H1 (cell line): ENCODE measurements around the gene SUSD6. TPM values are rescaled to one million over a fixed set of nuclear protein-coding genes. Genes with fewer than 3 reads are reported as not detected.

ENCODE experiments used
- CTCF ChIA-PET: fragments of 300-600 bp; sonication (Branson Sonifier 250); formaldehyde crosslinking; loops from one replicate; lab custom pipeline; 2021; ENCODE audit not compliant: partially characterized antibody; lab: Charles Lee
- POLR2A ChIA-PET: fragments of 300-600 bp; sonication (Branson Sonifier 250); formaldehyde crosslinking; loops from one replicate; lab custom pipeline; 2021; ENCODE audit warnings: inconsistent platforms; ENCODE audit not compliant: partially characterized antibody; lab: Charles Lee
- DNase-seq, 2 experiments: peaks; one replicate each; pipeline versions ENCODE4 v3.0.0 to v3.0.0-alpha.2; 2010 to 2022; ENCODE audit warnings: low spot score in 2 of 2, low read depth in 1 of 2, mixed read lengths in 1 of 2
- FAIRE-seq: peaks from 2 replicates; lab custom pipeline; 2011; peaks lifted over from hg19 to GRCh38; lab: Jason Lieb, UNC
- H2AFZ ChIP-seq: 2 replicates; pipeline ENCODE4 v1.8.1; 2012; ENCODE audit warnings: low read length, inconsistent platforms
- H2AK5ac ChIP-seq: 2 replicates; pipeline ENCODE4 v1.6.1; 2013; ENCODE audit warnings: low read depth, low read length
- H2BK120ac ChIP-seq: replicated peaks from 2 replicates; pipeline ENCODE3; 2013; ENCODE audit warnings: low read depth, low read length, inconsistent platforms
- H2BK12ac ChIP-seq: 2 replicates; pipeline ENCODE4 v1.6.1; 2013; ENCODE audit warnings: low read depth, low read length
- H2BK15ac ChIP-seq: 2 replicates; pipeline ENCODE4 v1.6.1; 2013; ENCODE audit warnings: low read length
- H2BK20ac ChIP-seq: 2 replicates; pipeline ENCODE4 v1.6.1; 2013; ENCODE audit warnings: low read length
- H2BK5ac ChIP-seq: 2 replicates; pipeline ENCODE4 v1.6.1; 2013; ENCODE audit warnings: low read depth, low read length
- H3K14ac ChIP-seq: 2 replicates; pipeline ENCODE4 v1.6.1; 2013; ENCODE audit warnings: inconsistent platforms; ENCODE audit not compliant: insufficient read length
- H3K18ac ChIP-seq: 2 replicates; pipeline ENCODE4 v1.6.1; 2013; ENCODE audit warnings: low read length; ENCODE audit errors: extremely low read depth
- H3K23ac ChIP-seq: 2 replicates; pipeline ENCODE4 v1.6.1; 2013; ENCODE audit warnings: inconsistent platforms; ENCODE audit not compliant: insufficient read length
- H3K23me2 ChIP-seq: 2 replicates; pipeline ENCODE4 v1.6.1; 2013; ENCODE audit warnings: low read depth, low read length
- H3K27ac ChIP-seq: 2 replicates; pipeline ENCODE4 v1.6.1; 2011; ENCODE audit warnings: low read depth, low read length, inconsistent platforms
- H3K27me3 ChIP-seq, 4 experiments: replicated peaks in 1 of 4; 1 replicate in 1 of 4; 2 replicates in 3 of 4; pipeline versions ENCODE4 v1.6.1 to v1.8.1; 2011 to 2013; ENCODE audit warnings: low read length in 3 of 4, mild to moderate bottlenecking in 3 of 4, inconsistent platforms in 2 of 4, mixed read lengths in 2 of 4, moderate library complexity in 1 of 4; ENCODE audit not compliant: control insufficient read depth in 3 of 4, insufficient read depth in 3 of 4; ENCODE audit errors: extremely low read depth in 1 of 4
- H3K36me3 ChIP-seq, 4 experiments: 2 replicates each; pipeline versions ENCODE4 v1.6.1 to v1.8.1; 2011 to 2013; ENCODE audit warnings: mild to moderate bottlenecking in 4 of 4, low read length in 3 of 4, moderate library complexity in 2 of 4, control low read depth in 1 of 4, inconsistent platforms in 1 of 4; ENCODE audit not compliant: insufficient read depth in 4 of 4, control insufficient read depth in 2 of 4
- H3K4ac ChIP-seq: replicated peaks from 2 replicates; pipeline ENCODE3; 2013; ENCODE audit warnings: low read length, low read depth, mixed read lengths, inconsistent platforms; ENCODE audit not compliant: insufficient read length
- H3K4me1 ChIP-seq, 4 experiments: replicated peaks in 1 of 4; 1 replicate in 1 of 4; 2 replicates in 3 of 4; pipeline versions ENCODE4 v1.6.1 to v1.8.1; 2011 to 2013; ENCODE audit warnings: low read length in 3 of 4, inconsistent platforms in 2 of 4, mixed read lengths in 1 of 4; ENCODE audit not compliant: insufficient read depth in 4 of 4, control insufficient read depth in 3 of 4
- H3K4me2 ChIP-seq, 2 experiments: 2 replicates each; pipeline versions ENCODE4 v1.6.1 to v1.8.1; 2011 to 2013; ENCODE audit warnings: low read depth in 2 of 2, low read length in 2 of 2, control low read depth in 1 of 2, inconsistent platforms in 1 of 2, mild to moderate bottlenecking in 1 of 2; ENCODE audit not compliant: insufficient read depth in 1 of 2
- H3K4me3 ChIP-seq, 4 experiments: fragments of 200-600, 300-600 bp in 1 of 4; sonication (generic), shearing (Covaris generic), sonication (Bioruptor Twin) in 1 of 4; 2 replicates each; pipeline versions ENCODE4 v1.5.1 to v1.8.1; 2011 to 2016; ENCODE audit warnings: low read length in 4 of 4, low read depth in 3 of 4, control low read depth in 2 of 4, inconsistent platforms in 2 of 4, mild to moderate bottlenecking in 2 of 4, mixed read lengths in 1 of 4, moderate library complexity in 1 of 4; ENCODE audit not compliant: insufficient read depth in 2 of 4; ENCODE audit errors: extremely low read depth in 1 of 4
- H3K56ac ChIP-seq: replicated peaks from 2 replicates; pipeline ENCODE3; 2013; ENCODE audit warnings: low read depth, mild to moderate bottlenecking, mixed read lengths, low read length, inconsistent platforms; ENCODE audit not compliant: insufficient read length
- H3K79me1 ChIP-seq: 2 replicates; pipeline ENCODE4 v1.6.1; 2013; ENCODE audit warnings: low read depth, low read length, control low read depth
- H3K79me2 ChIP-seq, 2 experiments: 2 replicates each; pipeline versions ENCODE4 v1.6.1 to v1.8.1; 2012 to 2013; ENCODE audit warnings: low read length in 2 of 2, mild to moderate bottlenecking in 2 of 2, inconsistent platforms in 1 of 2; ENCODE audit not compliant: insufficient read depth in 2 of 2, control insufficient read depth in 1 of 2
- H3K9ac ChIP-seq, 4 experiments: replicated peaks in 1 of 4; 1 replicate in 1 of 4; 2 replicates in 3 of 4; pipeline versions ENCODE4 v1.6.1 to v1.8.1; 2011 to 2013; ENCODE audit warnings: low read depth in 3 of 4, low read length in 3 of 4, control low read depth in 2 of 4, mild to moderate bottlenecking in 2 of 4, moderate library complexity in 2 of 4, inconsistent platforms in 1 of 4; ENCODE audit errors: extremely low read depth in 1 of 4
- H3K9me3 ChIP-seq, 2 experiments: 2 replicates each; pipeline versions ENCODE4 v1.6.1 to v1.8.1; 2012 to 2013; ENCODE audit warnings: mild to moderate bottlenecking in 2 of 2, moderate library complexity in 2 of 2, control low read depth in 1 of 2, inconsistent platforms in 1 of 2, low read depth in 1 of 2, low read length in 1 of 2, mixed read lengths in 1 of 2; ENCODE audit not compliant: insufficient read depth in 2 of 2
- H4K20me1 ChIP-seq, 2 experiments: replicated peaks in 1 of 2; 2 replicates each; pipeline versions ENCODE3 to v1.8.1; 2011 to 2013; ENCODE audit warnings: inconsistent platforms in 2 of 2, low read length in 2 of 2, mild to moderate bottlenecking in 1 of 2; ENCODE audit not compliant: insufficient read depth in 2 of 2, control insufficient read depth in 1 of 2
- H4K5ac ChIP-seq: 2 replicates; pipeline ENCODE4 v1.6.1; 2013; ENCODE audit warnings: low read length, low read depth, mixed read lengths, inconsistent platforms; ENCODE audit not compliant: insufficient read length
- H4K8ac ChIP-seq: 2 replicates; pipeline ENCODE4 v1.8.0; 2013; ENCODE audit warnings: mild to moderate bottlenecking, moderate library complexity, low read length, inconsistent platforms; ENCODE audit not compliant: insufficient read depth; ENCODE audit errors: extremely low read depth
- H4K91ac ChIP-seq: replicated peaks from 2 replicates; pipeline ENCODE3; 2013; ENCODE audit warnings: low read length, mixed read lengths, inconsistent platforms; ENCODE audit not compliant: insufficient read length
- BCL11A ChIP-seq, 2 experiments: IDR thresholded peaks; one replicate each; pipeline ENCODE4 v1.6.1; 2011; ENCODE audit warnings: low read depth in 2 of 2, low read length in 2 of 2, mild to moderate bottlenecking in 2 of 2
- CBX5 ChIP-seq: fragments of 300-800, 300-1000 bp; sonication (generic); IDR thresholded peaks from 2 replicates; pipeline ENCODE4 v1.7.1; 2016; ENCODE audit warnings: antibody characterized with exemption, low read length, low read depth
- CTBP2 ChIP-seq: IDR thresholded peaks from 2 replicates; pipeline ENCODE4 v1.7.0; 2011; ENCODE audit warnings: borderline replicate concordance, mild to moderate bottlenecking, moderate library complexity, mixed read lengths, low read length; ENCODE audit not compliant: insufficient read depth, insufficient read length
- GTF2F1 ChIP-seq: IDR thresholded peaks from 2 replicates; pipeline ENCODE4 v1.6.1; 2012; ENCODE audit warnings: low read depth, low read length, improper control_type of control experiment, borderline replicate concordance
- JUND ChIP-seq: IDR thresholded peaks from 2 replicates; pipeline ENCODE4 v1.6.1; 2011; ENCODE audit warnings: mild to moderate bottlenecking, improper control_type of control experiment, low read length
- KDM4A ChIP-seq: IDR thresholded peaks from one replicate; pipeline ENCODE4 v1.7.1; 2012; ENCODE audit warnings: low read depth, mild to moderate bottlenecking, moderate library complexity, low read length, inconsistent platforms; ENCODE audit not compliant: severe bottlenecking
- POLR2AphosphoS5 ChIP-seq: IDR thresholded peaks from 2 replicates; pipeline ENCODE4 v1.6.1; 2011; ENCODE audit warnings: low read depth, low read length
- RAD21 ChIP-seq, 2 experiments: IDR thresholded peaks in 1 of 2; conservative IDR thresholded peaks in 1 of 2; 2 replicates each; pipeline ENCODE4 v1.6.1; 2011; ENCODE audit warnings: low read depth in 2 of 2, low read length in 2 of 2, improper control_type of control experiment in 1 of 2, inconsistent platforms in 1 of 2, mild to moderate bottlenecking in 1 of 2, moderate library complexity in 1 of 2
- RFX5 ChIP-seq: IDR thresholded peaks from 2 replicates; pipeline ENCODE4 v1.6.1; 2011; ENCODE audit warnings: low read depth, low read length, improper control_type of control experiment, borderline replicate concordance
- TAF7 ChIP-seq: optimal IDR thresholded peaks from 2 replicates; pipeline ENCODE3; 2011; ENCODE audit warnings: low read depth, mild to moderate bottlenecking, inconsistent platforms, low read length, moderate library complexity, borderline replicate concordance
- TBP ChIP-seq: IDR thresholded peaks from 2 replicates; pipeline ENCODE4 v1.6.1; 2011; ENCODE audit warnings: low read depth, low read length, improper control_type of control experiment
- WGBS, 2 experiments: shearing (Covaris generic) in 1 of 2; methylation state at CpG; one replicate each; pipeline versions ENCODE4 v1.1.6 to v1.1.7; 2013 to 2015; ENCODE audit warnings: low lambda C conversion rate in 2 of 2, mixed read lengths in 2 of 2, inconsistent platforms in 1 of 2, low coverage in 1 of 2, missing lambda C conversion rate in 1 of 2; ENCODE audit not compliant: insufficient replicate concordance in 2 of 2, insufficient coverage in 1 of 2, insufficient read length in 1 of 2; ENCODE audit errors: extremely low coverage in 1 of 2, missing lambda C conversion rate in 1 of 2; 5-methylcytosine and 5-hydroxymethylcytosine counted together
- polyA plus RNA-seq, 7 experiments: library from polyadenylated mRNA; depleted of rRNA in 3 of 7; stranded (reverse) in 5 of 7; unstranded in 2 of 7; fragments of >200 nt in 5 of 7; fragments of 200-250 nt in 2 of 7; gene quantifications; 1 replicate in 5 of 7; 2 replicates in 1 of 7; 4 replicates in 1 of 7; pipeline versions ENCODE4 v1.2.1 to v1.2.3, GENCODE V29; 2011 to 2013; ENCODE audit warnings: missing spikeins in 2 of 7, mixed read lengths in 2 of 7
- total RNA-seq: library from RNA; stranded (reverse); fragmentation: NEBNext Ultra II Directional; extraction: Animal tissue kit (Norgen Biotek cat#: 25700); gene quantifications from 2 replicates; pipeline ENCODE4 v1.2.1, GENCODE V29; 2021

Gene SUSD6
- total and polyA plus RNA-seq, 2 of the 8 experiments (the other 6 are each of a cell fraction or from before 2014, with no cell fraction given) = 3.0 to 3.8 TPM

GRCh38 chr14:69615496-69616407, 4.4 kb downstream of the SUSD6 start:
- Histone ChIP-seq H4K20me1 (no peaks in the 10 kb centered on the region), H3K79me2 (0 out of 4 replicates have a peak, but pooled peaks cover 0 to 5% of the 10 kb centered on the region in 2 experiments)
- TF ChIP-seq GTF2F1 (no peak), RFX5 (no peak), POLR2AphosphoS5 (no peak), KDM4A (no peak), CTBP2 (no peak), CBX5 (no peak), RAD21 (IDR thresholded peaks at IDR 0.05 in 1 of 2, conservative IDR thresholded peaks at IDR 0.05 in 1 of 2; ENCODE audit: low read depth in 2 of 2, low read length in 2 of 2) (no peak), JUND (no peak), TBP (no peak), BCL11A (IDR thresholded peaks at IDR 0.05; ENCODE audit: low read depth in 2 of 2, low read length in 2 of 2) (no peak), TAF7 (no peak)

More at GRCh38 chr14:69615496-69616407, 4.4 kb downstream of the SUSD6 start:
- Histone ChIP-seq H3K4ac (no peak overlapping the region), H2BK15ac (no peak overlapping the region), H4K8ac (no peak overlapping the region), H3K18ac (no peak overlapping the region), H2BK5ac (no peak overlapping the region), H3K27ac (no peak overlapping the region), H3K27me3 (peaks cover 0 to 3% (median 0%) of the 10 kb centered on the region in 4 experiments; a peak in 1 of 7 replicates), H2AFZ (no peak overlapping the region), H2BK120ac (no peak overlapping the region), H4K5ac (no peak overlapping the region), H3K14ac (no peak overlapping the region), H2AK5ac (no peak overlapping the region), H3K56ac (no peak overlapping the region), H3K4me1 (peaks cover 0 to 6% (median 3%) of the 10 kb centered on the region in 4 experiments; a peak in 4 of 7 replicates), H3K4me2 (no peak overlapping the region), H3K79me1 (no peaks in the 10 kb centered on the region; the same call in 1 of the 2 replicates), H3K23ac (no peak overlapping the region), H4K91ac (no peak overlapping the region), H3K4me3 (no peak overlapping the region), H2BK20ac (no peak overlapping the region), H3K36me3 (no peaks in the 10 kb centered on the region), H3K23me2 (peaks cover 10% of the 10 kb centered on the region; the same call in 1 of the 2 replicates), H3K9me3 (no peaks in the 10 kb centered on the region), H3K9ac (no peak overlapping the region), H2BK12ac (no peak overlapping the region)
- DNase-seq (no peak), FAIRE-seq (no peak)
- 84% methylated on average over 9 of the region's 9 CpGs; no CpG with 5 or more reads in 1 of the 2 experiments for WGBS, 2 experiments
- ChIA-PET CTCF (interaction anchor here (1.0 to 1.3 kb wide), 3 partner anchors 12 to 95 kb away, joined by 3 read pairs; no protein-coding TSS in a partner anchor), POLR2A (interaction anchor here (0.6 kb wide), 1 partner anchor 10 kb away, joined by 4 read pairs; no protein-coding TSS in a partner anchor)
